Measurements from ENCODE around the gene HIVEP3.

The HIVEP3 gene

GRCh38 chr1:41766041-41766440, 152.7 kb downstream of the HIVEP3 start:
- DNase-seq (ENCODE audit: extremely low read depth in 1 of 2, low read depth in 1 of 2): no peak

DNA sequence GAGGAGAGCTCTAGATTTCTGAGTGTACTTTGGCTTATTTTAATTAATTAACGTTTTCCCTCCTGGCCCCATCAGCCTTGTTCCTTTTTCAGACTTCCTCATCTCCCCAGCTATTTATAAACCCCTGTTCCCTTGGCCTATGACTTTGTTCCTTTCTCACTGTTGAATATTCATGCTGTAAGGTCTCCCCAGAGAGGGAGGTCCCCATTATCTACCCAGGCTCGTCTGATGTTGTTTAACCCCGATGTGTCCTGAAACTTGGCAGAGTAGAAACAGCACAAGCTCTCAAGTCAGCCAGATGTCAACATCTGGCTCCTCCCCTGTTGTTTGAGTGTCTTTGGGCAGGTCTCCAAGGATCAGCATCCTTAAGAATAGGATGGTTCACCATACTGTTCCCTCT, 153.6 kb downstream of the HIVEP3 start:
- no peak for DNase-seq (ENCODE audit: extremely low read depth in 1 of 2, low read depth in 1 of 2)

DNA sequence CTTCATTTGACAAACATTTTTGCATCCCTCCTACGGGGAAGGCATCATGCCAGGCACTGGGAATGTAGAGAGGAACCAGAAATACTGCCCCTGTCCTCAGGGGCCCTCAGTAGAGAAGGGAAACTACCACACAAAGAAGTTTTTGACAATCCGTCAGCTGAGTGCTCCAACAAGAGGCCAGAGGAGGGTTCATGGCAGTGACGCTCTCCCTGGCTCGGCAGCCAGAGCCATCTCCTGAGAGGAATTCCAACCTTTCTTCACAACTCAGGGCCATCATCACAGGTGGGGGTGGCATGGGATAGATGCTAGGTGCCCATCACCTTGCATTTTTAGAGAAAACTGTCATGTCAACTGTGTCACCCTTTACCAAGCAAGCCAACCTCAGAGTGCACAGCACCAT, 154.1 kb downstream of the HIVEP3 start:
- DNase-seq (ENCODE audit: extremely low read depth in 1 of 2, low read depth in 1 of 2): no peak

DNA sequence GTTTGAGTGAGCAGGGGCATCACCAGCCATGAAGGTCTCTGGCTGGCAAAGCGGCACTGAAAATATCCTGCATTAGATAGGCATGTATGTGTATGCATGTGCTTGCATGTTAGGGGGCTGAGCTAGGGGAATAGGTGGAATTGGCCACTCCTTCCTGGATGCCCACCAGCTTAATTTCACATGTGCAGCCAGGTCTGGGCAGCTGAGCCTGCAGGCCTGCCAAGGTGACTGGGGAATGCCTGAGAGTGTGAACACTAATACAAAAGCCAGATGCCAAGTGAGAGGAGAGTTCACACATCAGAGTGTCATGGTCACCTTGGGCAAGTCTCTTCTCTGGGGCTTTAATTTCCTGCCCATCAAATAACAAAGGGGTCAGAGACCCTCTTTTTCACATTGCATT, 155.9 kb downstream of the HIVEP3 start:
- DNase-seq (ENCODE audit: extremely low read depth in 1 of 2, low read depth in 1 of 2): no peak

- no peak for DNase-seq (ENCODE audit: extremely low read depth in 1 of 2, low read depth in 1 of 2)
These were observed 156.5 kb downstream of the HIVEP3 start for GRCh38 chr1:41762251-41762650.

- DNase-seq (ENCODE audit: extremely low read depth in 1 of 2, low read depth in 1 of 2): no peak
These were observed 159.7 kb downstream of the HIVEP3 start for GRCh38 chr1:41758904-41759548.

- DNase-seq (ENCODE audit: extremely low read depth in 1 of 2, low read depth in 1 of 2): no peak
These were observed 160.2 kb downstream of the HIVEP3 start for GRCh38 chr1:41758500-41758899.

- DNase-seq (ENCODE audit: extremely low read depth in 1 of 2, low read depth in 1 of 2): no peak
These were observed 164.2 kb downstream of the HIVEP3 start for GRCh38 chr1:41754540-41754939.

DNA sequence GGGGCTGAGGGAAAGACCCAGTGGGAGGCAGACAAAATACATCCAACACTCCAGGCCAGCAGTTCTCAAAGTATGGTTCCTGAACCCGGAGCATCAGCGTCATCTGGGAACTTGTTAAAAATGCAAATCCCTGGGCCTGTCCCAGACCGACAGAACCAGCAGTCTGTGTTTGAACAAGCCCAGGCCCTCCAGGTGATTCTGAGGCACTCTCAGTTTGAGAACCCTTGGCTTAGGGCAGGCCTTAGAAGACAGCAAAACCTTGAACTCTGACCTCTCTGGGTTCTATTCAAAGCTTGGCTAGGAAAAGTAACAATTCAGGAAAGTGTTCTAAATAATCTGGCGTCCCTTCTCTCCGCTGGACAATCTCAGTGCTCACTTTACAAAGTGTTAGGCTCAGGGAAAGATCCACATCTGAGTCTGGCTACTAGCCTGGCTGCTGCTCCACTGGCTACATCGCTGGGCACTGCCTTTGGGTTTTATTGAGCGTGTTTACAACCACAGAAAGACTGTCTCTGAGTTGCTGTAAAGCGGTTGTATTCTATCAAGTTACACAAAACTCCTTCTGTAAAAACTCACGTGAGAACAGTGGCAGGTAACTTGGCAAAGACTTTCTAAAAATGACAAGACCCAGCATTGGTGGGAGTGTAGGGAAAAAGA, 166.1 kb downstream of the HIVEP3 start:
- DNase-seq (ENCODE audit: extremely low read depth in 1 of 2, low read depth in 1 of 2): no peak

DNA sequence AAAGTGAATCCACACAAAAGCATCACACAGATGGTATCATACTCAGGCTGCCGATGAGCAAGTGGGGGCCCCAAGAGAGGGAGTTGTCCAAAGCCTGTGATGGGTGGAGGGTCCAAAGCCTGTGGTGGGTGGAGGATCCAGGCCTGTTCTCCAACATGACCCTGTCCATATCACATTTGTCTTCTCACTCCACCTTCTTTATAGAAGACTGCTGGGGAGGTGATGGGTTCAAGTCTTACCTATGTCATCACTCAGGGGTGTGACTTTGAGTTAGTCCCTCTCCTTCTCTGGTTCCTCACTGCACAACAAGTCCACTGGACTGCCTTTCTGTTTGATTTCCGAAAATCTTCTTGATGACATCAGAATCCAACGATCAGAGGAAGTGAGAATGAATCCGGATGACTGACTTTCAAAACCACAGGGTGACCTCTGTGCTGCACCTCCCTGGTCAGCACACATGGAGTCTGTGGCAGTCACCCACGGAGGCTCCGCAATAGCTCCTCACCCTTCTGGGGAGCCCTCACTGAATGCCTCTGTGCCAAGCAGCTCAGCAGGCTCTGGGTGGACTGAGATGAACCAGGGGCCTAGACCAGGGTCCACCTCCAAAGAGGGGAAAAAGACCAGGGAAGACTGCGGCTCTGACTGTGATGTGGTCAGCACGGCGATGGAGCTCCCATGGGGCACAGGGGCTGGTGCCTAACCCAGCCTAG, 166.8 kb downstream of the HIVEP3 start:
- DNase-seq (ENCODE audit: extremely low read depth in 1 of 2, low read depth in 1 of 2): no peak

DNA sequence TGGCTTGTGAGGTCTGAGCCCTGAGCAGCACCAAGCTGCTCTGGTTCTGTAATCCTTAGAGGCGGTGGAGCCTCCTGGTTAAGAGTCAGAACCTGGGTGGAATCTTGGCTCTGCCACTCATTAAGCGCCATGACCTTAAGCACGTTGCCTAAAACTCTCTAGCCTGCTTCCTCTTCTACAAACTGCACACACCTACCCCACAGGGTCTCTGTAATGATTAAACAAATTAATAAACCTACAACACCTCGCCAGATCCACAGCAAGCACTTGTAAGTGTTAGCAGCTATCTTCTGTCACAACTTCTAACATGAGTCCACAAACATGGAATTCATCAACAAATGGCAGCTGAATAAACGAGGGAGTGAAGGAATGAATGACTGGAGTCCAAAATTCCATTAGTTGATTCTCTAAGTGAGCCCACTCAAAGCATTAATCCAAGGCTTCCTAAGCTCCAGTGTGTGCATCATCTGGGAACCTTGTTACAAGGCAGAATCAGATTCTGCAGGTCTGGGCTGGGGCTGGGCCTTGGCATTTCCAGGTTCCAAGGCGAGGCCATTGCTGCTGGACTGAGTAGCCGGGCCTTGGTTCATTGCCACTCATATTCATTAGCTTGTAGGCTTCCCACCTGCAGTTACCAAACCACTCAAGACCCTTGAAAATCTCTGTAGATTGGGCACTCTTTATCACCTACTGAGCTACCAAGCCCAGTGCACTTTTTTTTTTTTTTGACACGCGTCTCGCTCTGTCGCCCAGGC, 168.6 kb downstream of the HIVEP3 start:
- DNase-seq (ENCODE audit: extremely low read depth in 1 of 2, low read depth in 1 of 2): no peak

GRCh38 chr1:41745022-41745421, 173.7 kb downstream of the HIVEP3 start:
- no peak for DNase-seq (ENCODE audit: extremely low read depth in 1 of 2, low read depth in 1 of 2)

- DNase-seq (ENCODE audit: extremely low read depth in 1 of 2, low read depth in 1 of 2): no peak
These were observed 175.4 kb downstream of the HIVEP3 start for GRCh38 chr1:41743366-41743765.

- DNase-seq (ENCODE audit: extremely low read depth in 1 of 2, low read depth in 1 of 2): no peak
These were observed 176.5 kb downstream of the HIVEP3 start for GRCh38 chr1:41742219-41742618.

DNA sequence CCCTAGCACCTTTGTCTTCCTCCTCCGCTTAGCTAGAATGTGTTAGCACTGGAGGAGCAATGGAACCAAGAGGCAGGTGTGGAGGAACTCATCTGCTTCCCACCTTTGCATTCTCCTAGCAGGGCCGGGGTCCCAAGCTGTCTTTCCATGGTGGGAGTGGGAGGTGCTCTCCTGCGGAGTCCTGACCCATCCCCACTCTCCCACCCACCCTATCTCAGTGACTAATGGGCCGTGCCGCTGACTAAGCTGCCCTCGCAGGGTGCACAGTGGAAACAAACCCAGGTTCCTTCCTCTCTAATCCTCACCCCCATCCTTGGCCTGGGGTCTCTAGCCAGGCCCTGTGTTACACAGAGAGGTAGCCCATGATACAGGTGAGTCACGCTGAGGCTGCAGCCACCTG, 177.5 kb downstream of the HIVEP3 start:
- DNase-seq (ENCODE audit: extremely low read depth in 1 of 2, low read depth in 1 of 2): no peak

DNA sequence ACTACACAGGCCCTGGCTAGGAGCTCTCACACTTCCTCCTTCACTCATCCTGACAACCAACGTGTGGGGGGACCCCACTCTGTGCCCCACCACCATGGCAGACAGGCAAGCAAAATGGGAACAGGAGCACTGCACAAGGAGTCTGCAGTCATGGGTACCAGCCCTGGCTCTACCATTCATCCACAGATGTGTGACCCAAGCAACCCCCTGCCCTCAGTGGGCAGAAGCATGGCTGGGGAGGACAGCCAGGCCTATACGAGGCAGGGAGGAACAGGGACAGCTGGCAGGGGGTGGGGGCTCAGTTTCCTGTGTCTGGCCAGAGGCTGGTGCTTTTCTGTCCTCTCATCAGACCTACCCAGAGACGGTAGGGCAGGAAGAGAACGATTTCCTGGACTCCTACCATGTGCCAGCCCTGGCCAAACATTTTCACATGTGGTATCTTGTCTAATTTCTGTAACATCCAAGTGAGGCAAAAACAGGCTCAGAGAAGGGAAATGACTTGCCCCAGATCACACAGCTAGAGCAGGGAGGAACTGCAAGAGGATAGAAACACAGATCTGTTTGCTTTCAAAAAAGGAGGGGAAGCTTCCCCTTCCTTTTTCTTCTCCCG, 178.0 kb downstream of the HIVEP3 start:
- DNase-seq (ENCODE audit: extremely low read depth in 1 of 2, low read depth in 1 of 2): no peak

- DNase-seq (ENCODE audit: extremely low read depth in 1 of 2, low read depth in 1 of 2): no peak
These were observed 178.7 kb downstream of the HIVEP3 start for GRCh38 chr1:41740058-41740457.

DNA sequence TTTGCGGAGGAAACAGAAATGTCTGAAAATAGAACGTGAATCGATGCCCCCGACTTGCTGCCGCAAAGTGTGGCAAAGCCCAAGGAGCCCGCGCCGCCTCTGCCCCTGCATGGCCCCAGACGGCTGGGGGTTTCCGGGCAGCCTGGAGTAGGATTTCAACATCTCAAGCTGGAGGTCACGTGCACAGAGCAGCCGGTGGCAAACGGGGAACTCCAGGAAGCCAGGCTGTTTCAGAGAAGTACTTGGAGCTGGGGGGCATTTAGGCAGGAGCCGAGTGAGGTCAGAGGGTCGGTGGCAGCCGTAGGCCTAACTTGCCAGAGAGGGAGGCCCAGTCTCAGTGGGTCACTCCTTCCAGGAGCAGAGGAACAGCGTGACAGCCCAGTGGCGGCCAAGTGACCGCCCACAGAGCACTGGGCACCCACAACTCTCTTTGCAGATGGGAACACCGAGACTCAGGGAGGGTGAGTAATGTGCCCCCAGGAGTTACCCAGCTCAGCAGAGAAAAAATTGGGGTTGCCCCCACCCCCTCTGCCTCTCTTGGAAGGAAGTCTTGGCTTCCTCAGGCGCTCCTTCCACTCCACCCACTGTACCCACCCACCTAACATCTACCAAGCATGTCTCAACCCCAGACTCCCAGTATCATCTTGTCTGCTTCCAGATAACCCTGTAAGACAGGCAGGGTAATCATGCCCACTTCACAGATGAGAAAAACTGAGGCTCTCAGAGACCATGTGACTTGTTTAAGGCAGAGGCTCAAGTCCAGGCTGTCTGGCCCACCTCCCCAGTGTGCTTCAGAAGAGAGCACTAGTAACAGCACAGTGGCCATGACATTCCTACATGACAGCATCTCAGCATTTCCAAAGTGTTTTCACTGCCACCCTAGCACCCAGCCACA, 179.4 kb downstream of the HIVEP3 start:
- DNase-seq (ENCODE audit: extremely low read depth in 1 of 2, low read depth in 1 of 2): peak in 1 of 2 donors; percentile 42

GRCh38 chr1:41738475-41738874, 180.2 kb downstream of the HIVEP3 start:
- DNase-seq (ENCODE audit: extremely low read depth in 1 of 2, low read depth in 1 of 2): no peak

- no peak for DNase-seq (ENCODE audit: extremely low read depth in 1 of 2, low read depth in 1 of 2)
These were observed 180.7 kb downstream of the HIVEP3 start for GRCh38 chr1:41738006-41738405.
